Inflammatory macrophage treated with lipopolysaccharide for 4 hours (primary cell): ENCODE results near the gene BFSP1.

Experiments used
- DNase-seq: peaks from one replicate; pipeline ENCODE4 v3.0.0-alpha.2; 2020

Gene BFSP1

GRCh38 chr20:17493173-17493572, 38.0 kb downstream of the BFSP1 start:
- no peak for DNase-seq

GRCh38 chr20:17491488-17491887, 39.7 kb downstream of the BFSP1 start:
- DNase-seq, result no peak

GRCh38 chr20:17491041-17491440, 40.1 kb downstream of the BFSP1 start:
- DNase-seq, result no peak

GRCh38 chr20:17490501-17490900, 40.7 kb downstream of the BFSP1 start:
- no peak for DNase-seq

GRCh38 chr20:17488916-17489600, 42.1 kb downstream of the BFSP1 start:
- DNase-seq, result no peak

GRCh38 chr20:17485017-17485416, 46.2 kb downstream of the BFSP1 start:
- DNase-seq, result no peak

GRCh38 chr20:17482536-17482935, 48.6 kb downstream of the BFSP1 start:
- no peak for DNase-seq

- no peak for DNase-seq
These were observed 49.5 kb downstream of the BFSP1 start for GRCh38 chr20:17481661-17482060.

GRCh38 chr20:17480696-17481095, 50.5 kb downstream of the BFSP1 start:
- DNase-seq, result no peak

- DNase-seq, result no peak
These were observed 52.0 kb downstream of the BFSP1 start for GRCh38 chr20:17479063-17479657.

GRCh38 chr20:17473659-17474058, 57.5 kb downstream of the BFSP1 start:
- DNase-seq, result no peak

GRCh38 chr20:17471606-17472187, 59.5 kb downstream of the BFSP1 start:
- no peak for DNase-seq

- DNase-seq, result no peak
These were observed 60.2 kb downstream of the BFSP1 start for GRCh38 chr20:17470973-17471372.

- no peak for DNase-seq
These were observed 60.7 kb downstream of the BFSP1 start for GRCh38 chr20:17470521-17470920.

- DNase-seq, result no peak
These were observed 61.7 kb downstream of the BFSP1 start for GRCh38 chr20:17469246-17470030.

GRCh38 chr20:17468073-17468840, 62.9 kb downstream of the BFSP1 start:
- no peak for DNase-seq

GRCh38 chr20:17467120-17467655, 64.0 kb downstream of the BFSP1 start:
- DNase-seq, result no peak

GRCh38 chr20:17466641-17467040, 64.5 kb downstream of the BFSP1 start:
- no peak for DNase-seq

- no peak for DNase-seq
These were observed 65.9 kb downstream of the BFSP1 start for GRCh38 chr20:17465236-17465635.

- DNase-seq, result no peak
These were observed 67.5 kb downstream of the BFSP1 start for GRCh38 chr20:17463711-17464110.

GRCh38 chr20:17461941-17462340, 69.2 kb downstream of the BFSP1 start:
- DNase-seq, result no peak

GRCh38 chr20:17460119-17460518, 71.1 kb downstream of the BFSP1 start:
- peak; percentile 10 for DNase-seq
